OCI-LY7 (cell line): ENCODE data around the gene NUDCD3. TPM values are rescaled to one million over a fixed set of nuclear protein-coding genes. Genes with fewer than 3 reads are reported as not detected.

Source experiments
- BruUV-seq: library from RNA; stranded (reverse); fragments of 400-500 nt; replicated peaks from 2 replicates; lab custom pipeline; 2021; lab: Mats Ljungman, UMichigan
- CTCF ChIA-PET: fragments of 300-600 bp; sonication (Branson Sonifier 250); formaldehyde crosslinking; loops from one replicate; lab custom pipeline; 2022; ENCODE audit warnings: antibody characterized with exemption; ENCODE audit not compliant: unreplicated experiment; lab: Charles Lee
- POLR2A ChIA-PET: fragments of 300-600 bp; sonication (Branson Sonifier 250); formaldehyde crosslinking; loops from one replicate; lab custom pipeline; 2022; ENCODE audit warnings: antibody characterized with exemption; lab: Charles Lee
- DNase-seq: peaks from one replicate; pipeline ENCODE4 v3.0.0-alpha.2; 2015; ENCODE audit warnings: low spot score
- H2AFZ ChIP-seq: fragments of 200-600 bp; sonication (generic), shearing (Covaris generic); 2 replicates; pipeline ENCODE4 v1.6.1; 2014; ENCODE audit warnings: mild to moderate bottlenecking, antibody characterized with exemption, low read length, moderate library complexity
- H3K27ac ChIP-seq: fragments of 200-600 bp; sonication (generic); 2 replicates; pipeline ENCODE4 v1.5.1; 2014; ENCODE audit warnings: mixed run types, low read depth, mild to moderate bottlenecking, moderate library complexity, low read length, inconsistent platforms; ENCODE audit not compliant: poor library complexity, severe bottlenecking
- H3K36me3 ChIP-seq: fragments of 200-600 bp; sonication (generic); 2 replicates; pipeline ENCODE4 v1.6.1; 2014; ENCODE audit warnings: mild to moderate bottlenecking, antibody characterized with exemption, low read length, moderate library complexity, mixed read lengths; ENCODE audit not compliant: insufficient read depth
- H3K4me1 ChIP-seq: fragments of 200-600 bp; sonication (generic); 2 replicates; pipeline ENCODE4 v1.5.1; 2014; ENCODE audit warnings: mild to moderate bottlenecking, low read length; ENCODE audit not compliant: insufficient read depth, poor library complexity, severe bottlenecking
- H3K4me2 ChIP-seq: fragments of 200-600 bp; sonication (generic); 2 replicates; pipeline ENCODE4 v1.6.1; 2014; ENCODE audit warnings: mild to moderate bottlenecking, low read length
- H3K4me3 ChIP-seq: fragments of 200-600 bp; sonication (generic); 2 replicates; pipeline ENCODE4 v1.5.1; 2014; ENCODE audit warnings: mild to moderate bottlenecking, low read depth, low read length; ENCODE audit not compliant: poor library complexity, severe bottlenecking
- H3K79me2 ChIP-seq: fragments of 200-600 bp; sonication (generic); 2 replicates; pipeline ENCODE4 v1.6.1; 2016; ENCODE audit warnings: low read depth, mild to moderate bottlenecking, low read length, moderate library complexity, mixed read lengths; ENCODE audit not compliant: insufficient read depth
- H3K9me2 ChIP-seq: fragments of 200-600 bp; sonication (generic); 2 replicates; pipeline ENCODE4 v1.6.1; 2016; ENCODE audit warnings: mild to moderate bottlenecking, low read length, mixed read lengths; ENCODE audit not compliant: insufficient read depth
- H3K9me3 ChIP-seq: fragments of 200-600 bp; sonication (generic); 2 replicates; pipeline ENCODE4 v1.6.1; 2014; ENCODE audit warnings: mild to moderate bottlenecking, mixed run types, low read length, mixed read lengths
- H4K20me1 ChIP-seq: fragments of 200-600 bp; sonication (generic); 2 replicates; pipeline ENCODE4 v1.6.1; 2014; ENCODE audit warnings: mild to moderate bottlenecking, antibody characterized with exemption, low read length, moderate library complexity, mixed read lengths; ENCODE audit not compliant: insufficient read depth
- EZH2phosphoT487 ChIP-seq: fragments of 200-600 bp; sonication (generic); IDR thresholded peaks from 2 replicates; pipeline ENCODE4 v1.6.1; 2018; ENCODE audit warnings: low read depth, borderline replicate concordance, mild to moderate bottlenecking, mixed run types, antibody characterized with exemption, low read length, moderate library complexity, mixed read lengths
- intact Hi-C: fragments of 100-400 bp; cut with micrococcal nuclease; formaldehyde crosslinking; loops from one replicate; pipeline ENCODE4 v1.10.0; 2022; ENCODE audit not compliant: unreplicated experiment
- total RNA-seq, 2 experiments: library from RNA; depleted of rRNA in 1 of 2; stranded (reverse); fragments of >200 nt in 1 of 2; shearing (Covaris generic) in 1 of 2; gene quantifications; 2 replicates each; pipeline ENCODE4 v1.2.3, GENCODE V29; 2014 to 2022
- TF ChIP-seq, protein P1 (sequence below): fragments of 200-600 bp; sonication (generic); conservative IDR thresholded peaks from 2 replicates; pipeline ENCODE4 v1.5.1; 2014; ENCODE audit warnings: mild to moderate bottlenecking, antibody characterized with exemption, low read length, moderate library complexity, mixed read lengths

The NUDCD3 gene
- total RNA-seq, 2 experiments from 2014 or later: 57.0 to 108 TPM

DNA sequence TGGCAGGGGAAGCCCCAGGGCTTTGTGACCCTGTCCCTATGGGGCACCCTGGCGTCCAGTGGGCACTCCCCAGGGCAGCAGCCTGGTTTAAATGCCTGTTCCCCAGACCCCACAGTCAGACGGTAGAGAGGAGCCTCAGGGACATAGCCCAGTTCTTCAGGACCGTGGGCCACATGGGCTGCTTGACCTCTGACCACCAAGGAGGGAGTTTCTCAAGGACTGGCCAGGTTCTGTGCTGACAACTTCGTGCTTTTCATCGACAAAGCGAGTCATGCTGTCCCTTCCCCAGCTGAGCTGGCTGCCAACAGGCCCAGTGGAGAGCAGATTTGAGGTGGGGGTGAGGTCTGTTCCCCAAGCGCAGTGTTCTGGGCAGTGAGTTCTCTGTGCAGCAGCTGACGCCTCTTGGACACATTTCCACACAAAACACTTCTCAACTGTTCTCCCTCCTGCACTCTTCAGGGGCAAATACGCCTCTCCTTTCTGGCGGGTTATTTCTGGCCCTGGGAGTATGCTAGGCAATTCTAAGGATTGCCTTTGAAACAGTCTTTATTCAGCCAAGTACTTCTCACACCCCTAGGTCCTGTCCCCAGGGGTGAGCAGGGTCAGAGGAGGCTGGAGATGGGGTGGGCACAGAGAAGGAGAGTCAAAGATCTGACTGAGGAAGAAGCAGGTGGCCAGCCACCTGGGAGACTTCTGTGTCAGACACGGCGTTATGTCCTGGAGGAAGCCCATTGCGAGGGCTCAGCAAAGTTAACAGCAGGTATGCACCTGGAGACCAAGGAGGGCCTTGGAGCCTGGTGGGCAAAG, 107.8 kb downstream of the NUDCD3 start:
- no peak overlapping the region for H3K4me2 ChIP-seq
- no peak overlapping the region for H3K27ac ChIP-seq
- H3K4me1 ChIP-seq: peaks cover 14% of the 10 kb centered on the region
- ChIA-PET CTCF (no interaction called here), POLR2A (no interaction called here)
- H2AFZ ChIP-seq: no peak overlapping the region
- peaks cover 19% of the 10 kb centered on the region; the same call in 1 of the 2 replicates for H3K36me3 ChIP-seq
- no peaks in the 10 kb centered on the region for H3K79me2 ChIP-seq
- no peaks in the 10 kb centered on the region for H4K20me1 ChIP-seq
- no peaks in the 10 kb centered on the region for H3K9me3 ChIP-seq
- no peak overlapping the region for H3K4me3 ChIP-seq
- DNase-seq: no peak
- intact Hi-C loops: no loop called here
- no TSS peak for BruUV-seq
- TF ChIP-seq EZH2phosphoT487: no peak
- TF ChIP-seq, protein P1, sequence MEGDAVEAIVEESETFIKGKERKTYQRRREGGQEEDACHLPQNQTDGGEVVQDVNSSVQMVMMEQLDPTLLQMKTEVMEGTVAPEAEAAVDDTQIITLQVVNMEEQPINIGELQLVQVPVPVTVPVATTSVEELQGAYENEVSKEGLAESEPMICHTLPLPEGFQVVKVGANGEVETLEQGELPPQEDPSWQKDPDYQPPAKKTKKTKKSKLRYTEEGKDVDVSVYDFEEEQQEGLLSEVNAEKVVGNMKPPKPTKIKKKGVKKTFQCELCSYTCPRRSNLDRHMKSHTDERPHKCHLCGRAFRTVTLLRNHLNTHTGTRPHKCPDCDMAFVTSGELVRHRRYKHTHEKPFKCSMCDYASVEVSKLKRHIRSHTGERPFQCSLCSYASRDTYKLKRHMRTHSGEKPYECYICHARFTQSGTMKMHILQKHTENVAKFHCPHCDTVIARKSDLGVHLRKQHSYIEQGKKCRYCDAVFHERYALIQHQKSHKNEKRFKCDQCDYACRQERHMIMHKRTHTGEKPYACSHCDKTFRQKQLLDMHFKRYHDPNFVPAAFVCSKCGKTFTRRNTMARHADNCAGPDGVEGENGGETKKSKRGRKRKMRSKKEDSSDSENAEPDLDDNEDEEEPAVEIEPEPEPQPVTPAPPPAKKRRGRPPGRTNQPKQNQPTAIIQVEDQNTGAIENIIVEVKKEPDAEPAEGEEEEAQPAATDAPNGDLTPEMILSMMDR: no peak
- no peaks in the 10 kb centered on the region for H3K9me2 ChIP-seq

DNA sequence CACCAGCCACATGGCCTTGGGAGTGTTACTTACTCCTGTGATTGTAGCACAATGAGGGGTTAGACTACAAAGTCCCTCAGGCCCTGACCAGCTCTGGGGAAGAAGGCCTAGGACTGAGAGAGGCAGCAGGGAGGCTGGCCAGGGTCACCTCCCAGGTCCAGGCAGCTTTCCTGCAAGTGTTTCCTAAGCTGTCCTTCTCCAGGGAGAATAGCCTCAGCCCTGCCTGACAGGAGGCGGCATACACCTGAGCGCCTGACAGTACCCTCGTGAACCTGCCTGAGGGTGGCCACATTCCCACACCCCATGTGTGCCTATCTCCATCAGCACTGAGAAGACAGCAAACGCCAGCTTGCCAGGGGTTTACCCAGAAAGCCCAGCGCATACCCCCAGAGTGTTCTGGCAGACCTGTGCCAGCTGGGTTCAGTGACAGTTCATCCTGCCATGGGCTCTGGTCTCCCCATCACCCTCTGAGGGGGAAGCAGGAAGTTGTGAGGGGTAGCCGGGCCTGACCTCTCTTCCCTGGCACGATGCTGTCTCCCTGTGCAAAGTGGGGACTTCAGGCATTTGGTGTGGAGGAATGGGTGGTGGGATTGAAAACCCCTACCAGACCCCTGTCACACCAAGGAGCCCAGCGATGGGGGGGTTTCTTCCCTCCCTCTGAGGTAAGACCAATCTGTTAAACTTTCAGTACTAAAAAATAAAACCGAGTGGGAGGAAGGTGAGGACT, 108.8 kb downstream of the NUDCD3 start:
- intact Hi-C loops: no loop called here
- no peak overlapping the region for H3K4me3 ChIP-seq
- H4K20me1 ChIP-seq: no peaks in the 10 kb centered on the region
- no peaks in the 10 kb centered on the region for H3K9me3 ChIP-seq
- no peaks in the 10 kb centered on the region for H3K9me2 ChIP-seq
- no peaks in the 10 kb centered on the region for H3K79me2 ChIP-seq
- no peak overlapping the region for H2AFZ ChIP-seq
- DNase-seq: no peak
- H3K27ac ChIP-seq: no peak overlapping the region
- POLR2A ChIA-PET: no interaction called here
- no TSS peak for BruUV-seq
- no peak overlapping the region for H3K4me2 ChIP-seq
- peaks cover 14% of the 10 kb centered on the region; the same call in 1 of the 2 replicates for H3K36me3 ChIP-seq
- peaks cover 19% of the 10 kb centered on the region for H3K4me1 ChIP-seq
- TF ChIP-seq, protein P1: no peak
- TF ChIP-seq EZH2phosphoT487: no peak
- CTCF ChIA-PET: no interaction called here
